ENCODE results near the gene SORCS2.

Gene SORCS2

GRCh38 chr4:7759635-7760034 is 567.3 kb downstream of the SORCS2 start:
- ChIA-PET CTCF (interaction anchor here (0.8 to 3.3 kb wide), 3 partner anchors 10 to 227 kb away, joined by 4 to 22 read pairs (median 9); no protein-coding TSS in a partner anchor), POLR2A (no interaction called here)
- no peak overlapping the region for H3K4me3 ChIP-seq (ENCODE audit: low read depth, low read length)
- DNase-seq (ENCODE audit: low read depth, low spot score): no peak
- TF ChIP-seq CTCF (IDR thresholded peaks at IDR 0.05; ENCODE audit: insufficient read depth, low read length, missing control alignments): no peak

- no peak overlapping the region for H3K4me3 ChIP-seq (ENCODE audit: low read depth, low read length)
- no peak for DNase-seq (ENCODE audit: low read depth, low spot score)
- ChIA-PET POLR2A (no interaction called here), CTCF (interaction anchor here (0.6 to 3.3 kb wide), 3 partner anchors 9 to 42 kb away, joined by 4 to 22 read pairs (median 4); no protein-coding TSS in a partner anchor)
- no peak for TF ChIP-seq CTCF (IDR thresholded peaks at IDR 0.05; ENCODE audit: insufficient read depth, low read length, missing control alignments)
Observed at GRCh38 chr4:7760228-7760627, 567.9 kb downstream of the SORCS2 start.

GRCh38 chr4:7760706-7761105 is 568.4 kb downstream of the SORCS2 start:
- no peak for TF ChIP-seq CTCF (IDR thresholded peaks at IDR 0.05; ENCODE audit: insufficient read depth, low read length, missing control alignments)
- no peak overlapping the region for H3K4me3 ChIP-seq (ENCODE audit: low read depth, low read length)
- ChIA-PET CTCF (interaction anchor here (0.6 to 3.3 kb wide), 5 partner anchors 9 to 42 kb away, joined by 3 to 22 read pairs (median 5); no protein-coding TSS in a partner anchor), POLR2A (no interaction called here)
- DNase-seq (ENCODE audit: low read depth, low spot score): no peak

GRCh38 chr4:7761312-7761711 is 569.0 kb downstream of the SORCS2 start:
- no peak for DNase-seq (ENCODE audit: low read depth, low spot score)
- ChIA-PET CTCF (interaction anchor here (0.8 to 2.9 kb wide), 7 partner anchors 9 to 227 kb away, joined by 3 to 11 read pairs (median 5); no protein-coding TSS in a partner anchor), POLR2A (no interaction called here)
- TF ChIP-seq CTCF (IDR thresholded peaks at IDR 0.05; ENCODE audit: insufficient read depth, low read length, missing control alignments): no peak
- H3K4me3 ChIP-seq (ENCODE audit: low read depth, low read length): no peak overlapping the region

GRCh38 chr4:7761720-7762119 is 569.4 kb downstream of the SORCS2 start:
- ChIA-PET CTCF (interaction anchor here (0.8 to 2.9 kb wide), 9 partner anchors 8 to 226 kb away, joined by 3 to 11 read pairs (median 5); no protein-coding TSS in a partner anchor), POLR2A (no interaction called here)
- DNase-seq (ENCODE audit: low read depth, low spot score): no peak
- no peak overlapping the region for H3K4me3 ChIP-seq (ENCODE audit: low read depth, low read length)
- TF ChIP-seq CTCF (IDR thresholded peaks at IDR 0.05; ENCODE audit: insufficient read depth, low read length, missing control alignments): peak; percentile 76

- CTCF ChIA-PET: interaction anchor here (0.7 to 2.9 kb wide), 11 partner anchors 8 to 225 kb away, joined by 3 to 11 read pairs (median 4); no protein-coding TSS in a partner anchor
- no peak overlapping the region for H3K4me3 ChIP-seq (ENCODE audit: low read depth, low read length)
- POLR2A ChIA-PET: no interaction called here
- no peak for TF ChIP-seq CTCF (IDR thresholded peaks at IDR 0.05; ENCODE audit: insufficient read depth, low read length, missing control alignments)
- no peak for DNase-seq (ENCODE audit: low read depth, low spot score)
Observed at GRCh38 chr4:7762376-7763030, 570.2 kb downstream of the SORCS2 start.
